ENCODE data around the gene FILIP1L. TPM values are rescaled to one million over a fixed set of nuclear protein-coding genes. Genes with fewer than 3 reads are reported as not detected.

The FILIP1L gene
- total RNA-seq, 4 donors from 2014 or later: 31.3 to 64.0 (median 46.5) TPM

DNA sequence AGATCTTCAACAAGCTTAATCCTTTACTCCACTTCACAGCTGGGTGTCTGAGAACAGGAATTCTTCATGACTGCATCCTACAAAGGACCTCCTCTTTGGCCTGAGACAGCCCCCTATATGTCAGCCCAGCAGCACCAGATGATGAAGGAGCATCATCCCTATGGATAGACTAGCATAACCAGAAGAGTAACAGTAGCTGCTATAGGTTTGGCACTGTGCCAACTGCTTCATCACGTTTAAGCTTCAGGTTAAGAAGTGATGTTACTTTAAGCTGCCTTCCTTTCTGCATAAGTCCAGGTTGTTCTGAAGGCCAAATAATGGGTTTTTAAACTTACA is 246.0 kb downstream of the FILIP1L start:
- TF ChIP-seq CTCF (IDR thresholded peaks at IDR 0.05): no peak
- no peak for ATAC-seq (ENCODE audit: low FRiP score)
- DNase-seq (ENCODE audit: low spot score): no peak

- ATAC-seq (ENCODE audit: low FRiP score) (no peak), DNase-seq (ENCODE audit: low spot score) (no peak)
- TF ChIP-seq CTCF (IDR thresholded peaks at IDR 0.05): no peak
Measured at GRCh38 chr3:99867594-99868310, 246.5 kb downstream of the FILIP1L start.

- TF ChIP-seq CTCF (IDR thresholded peaks at IDR 0.05): no peak
- no peak for DNase-seq (ENCODE audit: low spot score)
- ATAC-seq (ENCODE audit: low FRiP score): no peak
Measured at GRCh38 chr3:99866261-99866761, 248.0 kb downstream of the FILIP1L start.

- DNase-seq (ENCODE audit: low spot score) (no peak), ATAC-seq (ENCODE audit: low FRiP score) (no peak)
- TF ChIP-seq CTCF (IDR thresholded peaks at IDR 0.05): no peak
Measured at GRCh38 chr3:99865321-99865720, 249.0 kb downstream of the FILIP1L start.

DNA sequence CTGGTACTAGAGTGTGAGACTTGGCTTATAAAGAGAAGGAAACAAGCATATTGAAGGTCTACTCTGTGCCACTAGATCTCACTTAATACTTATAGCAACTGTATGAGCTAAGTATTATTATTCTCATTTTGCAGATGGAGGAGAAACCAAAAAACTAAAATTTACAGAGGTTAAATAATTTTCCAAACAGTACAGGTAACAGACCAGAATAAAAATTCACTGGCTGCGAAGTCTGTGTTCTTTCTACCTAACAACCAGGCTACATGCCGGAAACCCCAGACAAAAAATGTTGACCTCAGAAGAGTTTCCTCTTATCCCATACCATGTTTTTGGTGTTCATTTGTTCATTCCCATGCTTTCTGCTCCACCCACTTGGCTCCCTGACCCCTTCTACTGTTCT is 250.0 kb downstream of the FILIP1L start:
- DNase-seq (ENCODE audit: low spot score): no peak
- TF ChIP-seq CTCF (IDR thresholded peaks at IDR 0.05): no peak
- no peak for ATAC-seq (ENCODE audit: low FRiP score)

- no peak for TF ChIP-seq CTCF (IDR thresholded peaks at IDR 0.05)
- ATAC-seq (ENCODE audit: low FRiP score): no peak
- no peak for DNase-seq (ENCODE audit: low spot score)
Measured at GRCh38 chr3:99863588-99863987, 250.7 kb downstream of the FILIP1L start.

DNA sequence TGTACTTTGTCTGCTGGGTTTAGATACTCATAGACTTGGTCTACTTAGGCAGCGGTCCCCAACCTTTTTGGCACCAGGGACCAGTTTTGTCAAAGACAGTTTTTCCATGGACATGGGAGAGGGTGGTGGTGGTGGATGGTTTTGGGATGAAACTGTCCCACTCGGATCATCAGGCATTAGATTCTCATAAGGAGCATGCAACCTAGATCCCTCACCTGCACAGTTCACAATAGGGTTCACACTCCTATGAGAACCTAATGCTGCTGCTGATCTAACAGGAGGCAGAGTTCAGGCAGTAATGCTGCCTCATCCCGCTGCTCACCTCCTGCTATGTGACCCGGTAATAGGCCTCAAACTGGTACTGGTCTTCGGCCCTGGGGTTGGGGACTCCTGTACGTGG is 251.3 kb downstream of the FILIP1L start:
- DNase-seq (ENCODE audit: low spot score) (no peak), ATAC-seq (ENCODE audit: low FRiP score) (no peak)
- TF ChIP-seq CTCF (IDR thresholded peaks at IDR 0.05): no peak

Measured in omental fat pad (tissue), 4 donors.